ENCODE measurements around the gene PLEKHO2.

PLEKHO2 gene

DNA sequence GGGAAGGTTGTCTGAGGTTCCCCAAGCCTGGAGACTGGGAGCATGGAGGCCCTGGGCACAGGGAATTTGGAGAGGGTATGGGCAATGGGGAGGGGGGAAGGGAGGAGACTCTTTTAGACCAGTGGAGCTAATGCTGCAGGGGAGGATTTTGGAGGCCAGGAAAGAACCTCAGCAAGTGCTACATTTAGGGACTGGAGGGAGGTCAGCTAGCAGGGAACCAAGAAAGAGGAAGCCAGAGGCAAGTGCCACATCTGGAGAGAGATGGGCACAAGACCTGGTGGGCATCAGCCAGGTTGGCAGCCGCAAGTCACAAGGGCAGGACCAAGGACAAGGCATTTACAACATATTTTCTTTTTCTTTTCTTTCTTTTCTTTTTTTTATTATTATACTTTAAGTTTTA is 20.7 kb downstream of the PLEKHO2 start:
- TF ChIP-seq, protein P1, sequence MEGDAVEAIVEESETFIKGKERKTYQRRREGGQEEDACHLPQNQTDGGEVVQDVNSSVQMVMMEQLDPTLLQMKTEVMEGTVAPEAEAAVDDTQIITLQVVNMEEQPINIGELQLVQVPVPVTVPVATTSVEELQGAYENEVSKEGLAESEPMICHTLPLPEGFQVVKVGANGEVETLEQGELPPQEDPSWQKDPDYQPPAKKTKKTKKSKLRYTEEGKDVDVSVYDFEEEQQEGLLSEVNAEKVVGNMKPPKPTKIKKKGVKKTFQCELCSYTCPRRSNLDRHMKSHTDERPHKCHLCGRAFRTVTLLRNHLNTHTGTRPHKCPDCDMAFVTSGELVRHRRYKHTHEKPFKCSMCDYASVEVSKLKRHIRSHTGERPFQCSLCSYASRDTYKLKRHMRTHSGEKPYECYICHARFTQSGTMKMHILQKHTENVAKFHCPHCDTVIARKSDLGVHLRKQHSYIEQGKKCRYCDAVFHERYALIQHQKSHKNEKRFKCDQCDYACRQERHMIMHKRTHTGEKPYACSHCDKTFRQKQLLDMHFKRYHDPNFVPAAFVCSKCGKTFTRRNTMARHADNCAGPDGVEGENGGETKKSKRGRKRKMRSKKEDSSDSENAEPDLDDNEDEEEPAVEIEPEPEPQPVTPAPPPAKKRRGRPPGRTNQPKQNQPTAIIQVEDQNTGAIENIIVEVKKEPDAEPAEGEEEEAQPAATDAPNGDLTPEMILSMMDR (conservative IDR thresholded peaks at IDR 0.05; ENCODE audit: control insufficient read depth, insufficient read depth, low read depth, low read length): no peak
- DNase-seq (ENCODE audit: low read depth): no peak
- H3K4me3 ChIP-seq (ENCODE audit: control insufficient read depth, low read depth, low read length): no peak overlapping the region

DNA sequence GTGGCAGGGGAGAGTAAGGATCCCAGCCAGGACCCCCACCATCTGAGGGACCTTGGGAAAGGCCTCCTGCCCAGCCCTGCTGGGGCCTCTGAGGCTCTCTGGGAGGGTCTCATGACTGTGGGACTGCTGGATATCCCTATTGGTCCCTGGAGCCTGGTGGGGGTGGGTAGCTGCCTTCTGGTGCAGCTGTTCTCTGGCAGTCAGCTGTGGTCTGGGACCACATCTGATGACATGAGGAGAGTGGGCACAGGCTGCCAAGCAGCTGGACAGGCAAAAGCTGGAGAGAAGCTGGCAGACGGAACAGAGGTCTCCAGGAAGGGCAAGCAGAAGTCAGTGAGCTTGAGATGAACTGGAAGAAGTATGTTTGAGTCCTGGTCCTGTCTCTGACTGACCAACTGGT is 22.4 kb downstream of the PLEKHO2 start:
- TF ChIP-seq, protein P1 (conservative IDR thresholded peaks at IDR 0.05; ENCODE audit: control insufficient read depth, insufficient read depth, low read depth, low read length): no peak
- no peak for DNase-seq (ENCODE audit: low read depth)
- no peak overlapping the region for H3K4me3 ChIP-seq (ENCODE audit: control insufficient read depth, low read depth, low read length)

GRCh38 chr15:64865126-64865997 is 23.6 kb downstream of the PLEKHO2 start:
- no peak overlapping the region for H3K4me3 ChIP-seq (ENCODE audit: control insufficient read depth, low read depth, low read length)
- TF ChIP-seq, protein P1 (conservative IDR thresholded peaks at IDR 0.05; ENCODE audit: control insufficient read depth, insufficient read depth, low read depth, low read length): no peak
- DNase-seq (ENCODE audit: low read depth): no peak

DNA sequence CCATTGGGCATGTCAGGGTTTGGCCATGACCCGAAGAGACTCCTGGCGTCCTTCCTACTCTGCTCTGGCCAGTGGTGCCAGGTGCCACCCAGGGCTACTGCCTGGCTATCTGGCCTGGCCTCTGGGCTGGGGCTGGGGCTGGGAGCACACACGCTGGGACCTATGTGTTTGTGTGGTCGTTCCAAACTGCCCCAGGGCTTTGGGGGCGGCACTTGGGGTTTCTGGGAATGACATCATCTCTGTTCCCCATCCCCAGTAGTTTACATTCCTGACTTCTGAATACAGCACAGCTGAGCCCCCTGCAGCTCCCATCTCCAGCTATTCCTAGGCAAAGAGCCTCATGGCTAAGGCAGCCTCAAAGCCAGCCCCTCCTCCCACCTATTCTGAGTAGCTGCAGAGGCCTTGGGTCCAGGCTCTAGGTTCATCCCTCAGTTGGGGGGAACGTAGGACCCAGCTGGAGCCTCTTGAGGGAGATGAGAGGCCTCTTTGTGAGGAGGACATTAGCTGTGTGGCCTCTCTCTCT is 24.3 kb downstream of the PLEKHO2 start:
- no peak overlapping the region for H3K4me3 ChIP-seq (ENCODE audit: control insufficient read depth, low read depth, low read length)
- peak; percentile 75 for DNase-seq (ENCODE audit: low read depth)
- TF ChIP-seq, protein P1 (conservative IDR thresholded peaks at IDR 0.05; ENCODE audit: control insufficient read depth, insufficient read depth, low read depth, low read length): no peak

DNA sequence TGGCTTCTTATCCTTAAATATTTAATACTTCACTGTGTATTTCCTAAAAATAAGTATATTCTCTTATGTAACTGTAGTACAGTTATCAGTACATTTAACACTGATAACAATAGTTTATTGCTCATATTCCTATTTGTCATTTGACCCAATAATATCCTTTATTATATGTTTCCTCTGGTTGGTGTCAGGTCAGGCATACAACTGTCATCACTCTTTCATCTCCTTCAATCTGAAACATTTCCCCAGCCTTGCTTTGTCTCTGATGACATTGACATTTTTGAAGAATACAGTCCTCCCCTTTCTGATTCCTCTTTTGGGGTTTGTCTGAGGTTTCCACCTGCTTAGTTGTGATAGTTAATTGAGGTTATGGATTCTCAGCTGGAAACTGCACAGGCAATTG is 27.8 kb downstream of the PLEKHO2 start:
- TF ChIP-seq, protein P1 (conservative IDR thresholded peaks at IDR 0.05; ENCODE audit: control insufficient read depth, insufficient read depth, low read depth, low read length): no peak
- H3K4me3 ChIP-seq (ENCODE audit: control insufficient read depth, low read depth, low read length): no peak overlapping the region
- no peak for DNase-seq (ENCODE audit: low read depth)

DNA sequence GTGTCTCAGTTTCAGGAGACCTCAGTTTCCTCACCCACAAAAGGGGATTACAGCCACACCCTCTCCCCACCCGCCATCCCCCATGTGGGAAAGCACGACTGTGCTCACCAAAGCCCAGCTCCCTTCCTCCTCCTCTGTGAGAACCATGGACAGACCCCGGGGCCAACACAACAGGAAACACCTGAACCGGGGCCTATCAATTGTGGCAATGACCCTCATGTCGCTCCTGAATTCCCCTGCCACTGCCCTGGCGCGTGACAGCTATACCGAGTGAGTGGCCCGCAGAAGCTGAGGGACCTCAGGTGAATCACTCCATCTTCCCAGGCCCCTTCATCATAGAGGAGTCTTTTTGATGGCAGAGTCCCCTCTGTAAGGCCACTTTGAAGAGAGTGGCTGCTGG is 28.6 kb downstream of the PLEKHO2 start:
- DNase-seq (ENCODE audit: low read depth): no peak
- H3K4me3 ChIP-seq (ENCODE audit: control insufficient read depth, low read depth, low read length): no peak overlapping the region
- TF ChIP-seq, protein P1 (conservative IDR thresholded peaks at IDR 0.05; ENCODE audit: control insufficient read depth, insufficient read depth, low read depth, low read length): no peak

Data from fibroblast of mammary gland (primary cell).